GM10248 (cell line): ENCODE results near the gene PPARD.
"Not testable (repeated sequence)": the region's sequence is repeated elsewhere in the genome, so short reads cannot be mapped to it uniquely, and the experiment has no call there.

ENCODE experiments used
- CTCF ChIA-PET: fragments of 300-600 bp; sonication (Branson Sonifier 250); formaldehyde crosslinking; extraction: SDS; loops from one replicate; lab custom pipeline; 2021; ENCODE audit warnings: antibody characterized with exemption; lab: Yijun Ruan, JAX
- POLR2A ChIA-PET: fragments of 350-650 bp; sonication (Branson Sonifier 250); formaldehyde crosslinking; extraction: SDS; loops from one replicate; lab custom pipeline; 2020; ENCODE audit warnings: antibody characterized with exemption; lab: Yijun Ruan, JAX
- DNase-seq: peaks from one replicate; pipeline ENCODE4 v3.0.0; 2012; ENCODE audit errors: extremely low spot score
- TF ChIP-seq, protein P1 (sequence below): IDR thresholded peaks from 2 replicates; pipeline ENCODE4 v1.5.1; 2012; ENCODE audit warnings: mild to moderate bottlenecking, low read depth; ENCODE audit errors: extremely low read depth, missing control alignments, control extremely low read depth

PPARD gene

DNA sequence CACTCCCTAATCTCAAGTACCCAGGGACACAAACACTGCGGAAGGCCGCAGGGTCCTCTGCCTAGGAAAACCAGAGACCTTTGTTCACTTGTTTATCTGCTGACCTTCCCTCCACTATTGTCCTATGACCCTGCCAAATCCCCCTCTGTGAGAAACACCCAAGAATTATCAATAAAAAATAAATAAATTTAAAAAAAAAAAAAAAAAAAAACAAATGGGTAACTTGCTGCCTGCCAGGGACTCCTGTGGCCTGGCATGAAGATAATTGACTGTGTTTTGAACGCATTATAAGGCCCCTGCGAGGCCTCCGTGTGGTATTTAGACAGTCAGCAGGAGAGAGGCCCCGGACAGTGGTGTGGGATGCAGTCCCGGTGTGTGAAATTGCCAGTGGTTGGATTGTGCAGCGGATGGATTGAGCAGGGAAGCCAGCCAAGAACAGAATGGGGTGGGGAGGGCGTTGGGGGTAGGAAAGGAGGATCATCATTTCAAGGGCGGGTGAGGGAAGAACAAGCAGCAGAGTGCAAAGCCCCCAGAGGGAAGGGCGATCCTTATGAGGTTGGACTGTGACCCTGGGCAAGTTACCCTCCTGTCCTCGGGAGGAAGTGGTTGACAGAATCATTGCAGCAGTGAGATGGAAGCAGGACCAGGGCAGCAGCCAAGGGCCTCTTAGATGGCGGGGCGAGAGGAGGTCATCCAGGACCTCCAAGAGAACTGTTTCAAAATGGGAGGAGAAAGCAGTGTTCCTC, 43.3 kb downstream of the PPARD start:
- no peak for DNase-seq
- CTCF ChIA-PET, result no interaction called here

DNA sequence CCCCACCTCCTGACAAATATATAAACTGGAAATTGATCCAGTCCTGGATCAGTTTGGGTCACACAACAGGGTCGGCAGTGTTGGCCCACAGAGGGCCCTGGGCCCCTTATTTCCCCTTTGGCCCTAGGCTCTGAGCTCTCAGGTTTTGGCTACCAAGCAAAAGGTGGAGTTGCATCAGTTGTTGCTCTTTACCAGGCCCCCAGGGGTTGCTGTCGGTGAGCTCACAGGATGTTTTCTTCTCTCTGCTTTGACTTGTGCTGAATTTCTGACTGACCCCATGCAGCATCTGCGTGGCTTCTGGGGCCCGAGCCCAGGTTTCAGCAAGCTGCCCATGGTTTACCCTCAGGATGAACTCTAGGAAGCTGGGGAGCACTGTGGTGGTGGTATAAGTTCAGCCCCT, 44.6 kb downstream of the PPARD start:
- ChIA-PET POLR2A (no interaction called here), CTCF (no interaction called here)
- DNase-seq, result no peak
- TF ChIP-seq, protein P1, sequence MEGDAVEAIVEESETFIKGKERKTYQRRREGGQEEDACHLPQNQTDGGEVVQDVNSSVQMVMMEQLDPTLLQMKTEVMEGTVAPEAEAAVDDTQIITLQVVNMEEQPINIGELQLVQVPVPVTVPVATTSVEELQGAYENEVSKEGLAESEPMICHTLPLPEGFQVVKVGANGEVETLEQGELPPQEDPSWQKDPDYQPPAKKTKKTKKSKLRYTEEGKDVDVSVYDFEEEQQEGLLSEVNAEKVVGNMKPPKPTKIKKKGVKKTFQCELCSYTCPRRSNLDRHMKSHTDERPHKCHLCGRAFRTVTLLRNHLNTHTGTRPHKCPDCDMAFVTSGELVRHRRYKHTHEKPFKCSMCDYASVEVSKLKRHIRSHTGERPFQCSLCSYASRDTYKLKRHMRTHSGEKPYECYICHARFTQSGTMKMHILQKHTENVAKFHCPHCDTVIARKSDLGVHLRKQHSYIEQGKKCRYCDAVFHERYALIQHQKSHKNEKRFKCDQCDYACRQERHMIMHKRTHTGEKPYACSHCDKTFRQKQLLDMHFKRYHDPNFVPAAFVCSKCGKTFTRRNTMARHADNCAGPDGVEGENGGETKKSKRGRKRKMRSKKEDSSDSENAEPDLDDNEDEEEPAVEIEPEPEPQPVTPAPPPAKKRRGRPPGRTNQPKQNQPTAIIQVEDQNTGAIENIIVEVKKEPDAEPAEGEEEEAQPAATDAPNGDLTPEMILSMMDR, result no peak

More for the DNA sequence above, 43.3 kb downstream of the PPARD start:
- POLR2A ChIA-PET, result no interaction called here
- TF ChIP-seq, protein P1, result no peak

GRCh38 chr6:35388030-35388429, 45.7 kb downstream of the PPARD start:
- no peak for DNase-seq
- ChIA-PET POLR2A (interaction anchor here (0.6 to 0.8 kb wide), 3 partner anchors 12 to 464 kb away, joined by 3 to 5 read pairs (median 3); no protein-coding TSS in a partner anchor), CTCF (interaction anchor here (0.6 to 1.5 kb wide), 2 partner anchors 14 to 60 kb away, joined by 3 read pairs; no protein-coding TSS in a partner anchor)
- TF ChIP-seq, protein P1, result no peak

- DNase-seq, result no peak
- TF ChIP-seq, protein P1, result no peak
- CTCF ChIA-PET, result interaction anchor here (0.6 to 1.5 kb wide), 5 partner anchors 13 to 85 kb away, joined by 3 read pairs; no protein-coding TSS in a partner anchor
- POLR2A ChIA-PET, result no interaction called here
Observed at GRCh38 chr6:35388772-35389352, 46.5 kb downstream of the PPARD start.

GRCh38 chr6:35389386-35389785, 47.0 kb downstream of the PPARD start:
- CTCF ChIA-PET, result interaction anchor here (0.9 to 1.2 kb wide), 3 partner anchors 12 to 86 kb away, joined by 3 read pairs; no protein-coding TSS in a partner anchor
- POLR2A ChIA-PET, DNase-seq: not testable (repeated sequence)

DNA sequence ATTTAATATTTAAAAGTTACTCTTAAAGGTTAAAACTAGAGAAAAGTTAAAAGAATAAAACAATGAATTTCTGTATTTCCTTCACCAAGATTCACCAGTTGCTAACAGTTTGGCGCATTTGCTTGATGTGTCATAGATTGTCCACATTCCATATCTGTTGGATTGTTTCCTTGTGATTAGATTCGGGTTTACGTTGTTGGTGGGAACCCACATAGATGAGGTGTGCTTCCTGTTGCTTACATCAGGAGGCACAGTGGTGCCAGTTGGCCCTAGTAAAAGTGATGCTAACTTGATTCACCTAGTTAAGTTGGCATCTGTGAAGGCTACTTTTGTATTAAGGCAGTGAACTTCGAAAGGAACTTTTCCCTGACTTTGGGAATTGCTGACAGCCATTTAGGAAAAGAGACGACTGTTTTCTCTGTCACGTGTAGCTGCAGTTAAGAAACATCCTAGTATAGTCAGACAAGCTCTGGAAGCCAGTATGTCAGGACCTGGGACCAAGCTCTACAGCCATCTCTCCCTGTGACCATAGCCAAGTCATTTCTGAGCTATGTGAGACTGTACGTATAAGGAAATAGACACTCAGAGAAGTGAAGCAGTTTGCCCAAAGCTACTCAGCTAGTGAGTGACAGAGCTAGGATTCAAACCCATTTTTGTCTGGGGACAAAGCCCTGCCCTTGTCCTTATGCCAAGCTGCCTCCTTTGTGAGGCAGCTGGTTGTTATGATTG, 49.0 kb downstream of the PPARD start:
- POLR2A ChIA-PET, result interaction anchor here (0.7 kb wide), 1 partner anchor 17 kb away, joined by 3 read pairs; no protein-coding TSS in a partner anchor
- TF ChIP-seq, protein P1, result no peak
- CTCF ChIA-PET, result interaction anchor here (0.6 to 2.3 kb wide), 6 partner anchors 11 to 49 kb away, joined by 3 to 7 read pairs (median 4); partner anchors contain the start of gene PPARD
- no peak for DNase-seq
